Small intestine (tissue), 7 donors: ENCODE results near the gene CST9. TPM values are rescaled to one million over a fixed set of nuclear protein-coding genes. Genes with fewer than 3 reads are reported as not detected.
A peak's percentile ranks its signal among the peaks of the same experiment; 100 is the strongest.
"Not testable (repeated sequence)": the region's sequence is repeated elsewhere in the genome, so short reads cannot be mapped to it uniquely, and the experiment has no call there.

Experiments used
- DNase-seq, 2 donors: peaks; one replicate each; pipeline versions ENCODE4 v3.0.0 to v3.0.0-alpha.2; 2013
- FAIRE-seq: peaks from 2 replicates; lab custom pipeline; 2012; peaks lifted over from hg19 to GRCh38; lab: Jason Lieb, UNC
- H3K27ac ChIP-seq, 3 donors: one replicate each; pipeline ENCODE4 v1.5.1; 2013; ENCODE audit warnings: low read length in 2 of 3, mild to moderate bottlenecking in 2 of 3, control low read depth in 1 of 3, inconsistent platforms in 1 of 3, low read depth in 1 of 3, moderate library complexity in 1 of 3
- H3K27me3 ChIP-seq, 3 donors: one replicate each; pipeline ENCODE4 v1.6.1; 2013; ENCODE audit warnings: low read length in 3 of 3, inconsistent platforms in 1 of 3; ENCODE audit not compliant: control insufficient read depth in 3 of 3, insufficient read depth in 3 of 3
- H3K36me3 ChIP-seq, 3 donors: one replicate each; pipeline ENCODE4 v1.6.1; 2013; ENCODE audit warnings: low read length in 3 of 3, inconsistent platforms in 1 of 3, low read depth in 1 of 3, mild to moderate bottlenecking in 1 of 3, moderate library complexity in 1 of 3; ENCODE audit not compliant: control insufficient read depth in 3 of 3, insufficient read depth in 2 of 3
- H3K4me1 ChIP-seq, 3 donors: one replicate each; pipeline ENCODE4 v1.6.1; 2013; ENCODE audit warnings: low read length in 2 of 3, inconsistent platforms in 1 of 3, low read depth in 1 of 3, mild to moderate bottlenecking in 1 of 3, moderate library complexity in 1 of 3; ENCODE audit not compliant: control insufficient read depth in 3 of 3, insufficient read depth in 2 of 3
- H3K4me3 ChIP-seq, 3 donors: one replicate each; pipeline ENCODE4 v1.5.1; 2013; ENCODE audit warnings: low read length in 3 of 3, control low read depth in 1 of 3, inconsistent platforms in 1 of 3, low read depth in 1 of 3, mild to moderate bottlenecking in 1 of 3, moderate library complexity in 1 of 3
- H3K9me3 ChIP-seq, 2 donors: one replicate each; pipeline ENCODE4 v1.6.1; 2013; ENCODE audit warnings: low read depth in 1 of 2, low read length in 1 of 2; ENCODE audit not compliant: control insufficient read depth in 2 of 2, insufficient read depth in 1 of 2
- WGBS, 3 donors: extraction: QIAGEN DNeasy Blood & Tissue Kit; methylation state at CpG; one replicate each; pipeline ENCODE4 v1.1.7; 2013; 5-methylcytosine and 5-hydroxymethylcytosine counted together
- polyA plus RNA-seq, 4 donors: library from polyadenylated mRNA; stranded (reverse) in 3 of 4; unstranded in 1 of 4; fragments of 200-250 nt in 3 of 4; fragments of 120-200 nt in 1 of 4; gene quantifications; one replicate each; pipeline versions ENCODE4 v1.2.1 to v1.2.3, GENCODE V29; 2013
- donor health status: healthy with polysubstance abuse.
- donor health status: control.
- donor health status: control.
- donor health status: Bipolar disorder and iron deficiency.
- donor health status: healthy.

The CST9 gene
- polyA plus RNA-seq, 4 donors: not detected

DNA sequence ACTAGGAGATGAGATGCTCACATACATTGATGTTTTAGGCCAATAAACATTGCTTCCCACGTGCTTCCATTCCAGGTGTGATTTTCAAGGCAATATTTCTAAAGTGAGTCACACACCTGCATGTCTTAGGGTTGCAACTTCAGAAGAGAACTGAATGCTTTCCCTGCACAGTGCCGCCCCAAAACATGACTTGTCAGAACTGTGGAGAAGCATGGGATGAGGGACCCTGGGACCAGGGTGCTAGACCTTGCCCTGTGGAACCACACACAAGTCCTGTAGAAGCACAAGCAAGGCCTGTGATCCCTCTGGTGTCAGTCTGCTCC is 30.0 kb upstream of the CST9 start:
- not testable (repeated sequence) for DNase-seq, H3K4me1 ChIP-seq, H3K27ac ChIP-seq, H3K9me3 ChIP-seq, FAIRE-seq, H3K27me3 ChIP-seq
- peaks cover 0 to 47% (median 13%) of the 10 kb centered on the region in 3 donors for H3K36me3 ChIP-seq
- peak overlapping the region in 1 of 3 donors; percentile 78 for H3K4me3 ChIP-seq
- WGBS, 3 donors: 16 to 53% (median 19%) methylated on average over 1 of the region's 2 CpGs

DNA sequence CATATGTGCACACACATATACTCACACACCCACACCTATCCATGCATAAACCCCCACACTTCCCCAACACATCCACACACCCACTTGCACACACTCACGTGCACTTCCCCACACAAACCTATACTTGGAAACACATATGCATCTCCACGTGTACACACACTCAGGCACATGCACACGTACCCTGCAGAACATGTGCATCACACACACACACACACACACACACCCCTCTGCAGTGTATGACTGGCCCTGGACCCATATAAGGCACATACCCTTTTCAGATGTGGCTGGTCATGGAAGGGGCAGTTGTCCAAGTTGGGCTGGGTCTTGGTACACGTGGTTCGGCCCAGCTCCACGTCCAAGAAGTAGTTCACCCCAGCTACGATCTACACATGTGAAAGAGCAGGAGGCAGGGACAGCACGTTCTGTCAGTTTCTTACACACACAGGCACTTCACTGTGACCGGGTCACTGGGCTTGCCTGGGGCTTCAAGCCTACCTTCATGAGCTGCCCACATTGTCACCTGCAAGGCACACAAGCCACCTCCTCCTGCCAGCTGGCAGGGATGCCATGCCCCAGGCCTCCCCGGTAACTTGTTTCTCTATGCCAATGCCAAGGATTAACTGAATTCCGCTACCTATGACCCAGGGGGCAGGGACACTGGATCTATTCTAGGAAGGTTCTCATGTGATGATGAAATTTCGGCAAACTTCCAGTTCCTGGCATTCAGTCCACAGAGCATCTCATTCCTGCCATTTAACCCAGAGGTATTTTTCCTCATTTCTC is 29.5 kb upstream of the CST9 start:
- WGBS, 3 donors: 60 to 72% (median 67%) methylated on average over 12 of the region's 12 CpGs
- DNase-seq: no peak
- Histone ChIP-seq H3K36me3 (peaks cover 0 to 50% (median 13%) of the 10 kb centered on the region in 3 donors), H3K4me3 (no peak overlapping the region), H3K27me3 (no peaks in the 10 kb centered on the region), H3K27ac (no peak overlapping the region), H3K4me1 (peaks cover 3 to 10% (median 5%) of the 10 kb centered on the region in 3 donors), H3K9me3 (peaks cover 0 to 7% of the 10 kb centered on the region in 2 donors)
- no peak for FAIRE-seq

DNA sequence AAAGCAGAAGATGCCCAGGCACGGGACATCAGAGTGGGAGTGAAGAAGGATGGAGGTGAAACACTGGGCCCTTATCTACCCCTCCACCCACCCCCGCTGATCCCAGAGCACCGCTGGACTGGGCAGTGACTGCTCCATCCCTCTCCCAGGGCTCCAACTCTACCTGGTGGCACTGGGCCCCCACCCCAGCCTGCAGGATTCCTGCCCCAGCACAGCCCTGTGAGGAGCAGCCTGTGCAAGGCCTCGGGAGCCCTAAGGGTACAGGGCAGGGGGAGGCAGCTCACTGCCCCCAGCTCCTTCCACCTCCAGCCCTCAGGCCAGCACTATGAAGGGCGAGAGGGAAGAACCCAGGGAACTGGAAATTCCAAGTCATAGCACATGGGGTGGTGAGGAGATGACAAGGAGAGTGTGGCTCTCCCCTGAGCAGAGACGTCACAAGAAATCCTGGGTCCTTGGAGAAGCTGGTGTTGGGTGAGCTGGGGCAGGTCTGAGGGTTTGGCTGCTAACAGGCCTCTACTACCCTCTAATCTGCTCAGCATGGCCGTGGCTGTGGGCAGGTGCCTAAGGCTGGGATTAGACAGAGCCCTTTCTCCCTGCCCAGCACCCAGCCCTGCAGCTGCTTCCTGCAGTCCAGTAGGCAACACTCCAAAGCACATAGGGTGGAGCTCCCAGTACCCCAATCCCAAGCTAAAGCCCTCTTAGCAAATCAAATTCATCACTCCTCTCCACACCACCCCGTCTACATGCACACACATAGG is 28.5 kb upstream of the CST9 start:
- Histone ChIP-seq H3K4me1 (peaks cover under 1 to 19% (median 5%) of the 10 kb centered on the region in 3 donors), H3K27ac (no peak overlapping the region), H3K27me3 (no peaks in the 10 kb centered on the region), H3K4me3 (no peak overlapping the region), H3K36me3 (peaks cover 0 to 53% (median 13%) of the 10 kb centered on the region in 3 donors), H3K9me3 (no peaks in the 10 kb centered on the region)
- FAIRE-seq (no peak), DNase-seq (no peak)
- WGBS, 3 donors: 69 to 79% (median 78%) methylated on average over 8 of the region's 8 CpGs

DNA sequence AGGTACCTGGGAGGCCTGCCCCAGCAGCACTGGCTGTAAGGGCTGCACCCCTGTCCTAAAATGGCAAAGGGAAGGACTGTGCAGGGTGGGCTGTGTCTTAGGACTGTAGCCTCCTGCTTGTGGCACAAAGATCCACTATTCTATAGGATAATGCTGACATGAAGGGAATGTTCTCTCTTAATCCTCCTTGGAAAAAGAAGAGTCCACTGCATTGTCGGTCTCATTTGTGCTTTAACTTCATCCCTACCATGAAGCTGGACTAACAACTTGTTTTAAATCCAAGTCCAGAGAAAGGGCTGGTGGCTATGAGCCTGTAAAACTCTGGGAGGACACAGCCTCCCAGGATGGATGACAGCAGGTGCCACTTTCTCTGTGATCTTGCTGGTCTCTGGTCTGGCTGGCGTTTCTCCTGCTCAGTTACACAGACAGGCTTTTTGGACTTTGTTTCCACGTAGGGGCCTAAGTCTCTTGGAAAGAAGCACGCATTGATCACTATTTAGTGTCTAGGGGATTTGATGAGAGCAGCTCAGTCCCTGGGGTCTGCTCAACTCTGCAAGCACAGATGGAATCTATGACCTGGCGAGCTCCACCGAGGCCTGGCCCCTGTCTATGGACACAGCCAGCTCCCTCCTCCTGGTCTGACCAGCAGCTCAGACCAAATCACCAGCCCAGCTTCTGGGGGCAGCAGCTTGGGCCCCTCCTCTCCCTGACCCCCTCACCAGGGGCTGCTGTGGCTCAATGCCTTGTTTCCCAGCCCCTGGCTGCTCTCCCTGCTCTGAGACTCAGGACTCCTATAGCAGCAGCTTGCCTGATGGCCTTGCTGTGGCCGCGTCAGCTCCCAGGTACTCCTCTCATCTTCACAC is 27.2 kb upstream of the CST9 start:
- H3K4me3 ChIP-seq: no peak overlapping the region
- DNase-seq: no peak
- peaks cover 0 to 53% (median 13%) of the 10 kb centered on the region in 3 donors for H3K36me3 ChIP-seq
- H3K27ac ChIP-seq: no peak overlapping the region
- WGBS, 3 donors: 72 to 76% (median 74%) methylated on average over 8 of the region's 8 CpGs
- peaks cover 0 to 7% of the 10 kb centered on the region in 2 donors for H3K9me3 ChIP-seq
- FAIRE-seq: no peak
- H3K4me1 ChIP-seq: peaks cover 0 to 27% (median 5%) of the 10 kb centered on the region in 3 donors
- no peaks in the 10 kb centered on the region for H3K27me3 ChIP-seq

DNA sequence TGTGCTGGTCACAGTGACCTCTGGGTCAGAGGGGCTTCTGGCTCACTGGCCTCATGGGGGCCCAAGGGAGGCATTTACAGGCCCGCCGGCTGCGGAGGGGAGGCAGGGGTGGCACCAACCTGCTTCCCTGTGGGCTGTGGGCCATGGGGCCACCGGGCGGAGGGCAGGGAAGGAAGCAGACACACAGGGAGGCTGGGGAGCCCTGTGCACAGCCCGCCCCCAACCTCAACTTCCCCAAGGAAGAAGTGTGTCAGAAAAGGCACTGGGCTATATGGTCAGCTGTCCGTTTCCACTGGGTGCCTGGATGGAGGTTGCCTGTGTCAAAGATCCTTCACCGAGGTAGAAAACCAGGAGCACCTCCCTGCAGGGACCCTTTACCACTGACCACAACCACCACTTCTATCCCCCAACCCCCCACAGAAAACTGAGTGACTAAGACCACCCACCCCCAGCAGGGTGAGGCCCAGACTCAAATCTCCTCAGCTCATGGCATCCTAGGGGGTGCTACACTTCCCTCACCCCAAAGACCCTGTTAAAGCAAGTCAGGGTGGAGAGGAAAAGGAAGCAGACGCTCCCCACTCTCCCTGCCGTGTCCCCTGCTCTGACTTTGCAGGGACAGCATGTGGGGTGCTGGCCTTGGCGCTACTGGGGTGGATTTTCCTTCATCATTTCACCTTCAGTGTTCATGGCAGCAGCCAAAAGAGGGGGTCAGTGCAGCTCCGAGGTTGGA is 26.4 kb upstream of the CST9 start:
- no peak for DNase-seq
- H3K4me1 ChIP-seq: peaks cover 0 to 27% (median 5%) of the 10 kb centered on the region in 3 donors
- H3K4me3 ChIP-seq: no peak overlapping the region
- H3K36me3 ChIP-seq: peaks cover 0 to 53% (median 13%) of the 10 kb centered on the region in 3 donors
- 81 to 90% (median 86%) methylated on average over 12 of the region's 12 CpGs for WGBS, 3 donors
- no peak for FAIRE-seq
- H3K27ac ChIP-seq: no peak overlapping the region
- no peaks in the 10 kb centered on the region for H3K27me3 ChIP-seq
- H3K9me3 ChIP-seq: peaks cover 0 to 7% of the 10 kb centered on the region in 2 donors

DNA sequence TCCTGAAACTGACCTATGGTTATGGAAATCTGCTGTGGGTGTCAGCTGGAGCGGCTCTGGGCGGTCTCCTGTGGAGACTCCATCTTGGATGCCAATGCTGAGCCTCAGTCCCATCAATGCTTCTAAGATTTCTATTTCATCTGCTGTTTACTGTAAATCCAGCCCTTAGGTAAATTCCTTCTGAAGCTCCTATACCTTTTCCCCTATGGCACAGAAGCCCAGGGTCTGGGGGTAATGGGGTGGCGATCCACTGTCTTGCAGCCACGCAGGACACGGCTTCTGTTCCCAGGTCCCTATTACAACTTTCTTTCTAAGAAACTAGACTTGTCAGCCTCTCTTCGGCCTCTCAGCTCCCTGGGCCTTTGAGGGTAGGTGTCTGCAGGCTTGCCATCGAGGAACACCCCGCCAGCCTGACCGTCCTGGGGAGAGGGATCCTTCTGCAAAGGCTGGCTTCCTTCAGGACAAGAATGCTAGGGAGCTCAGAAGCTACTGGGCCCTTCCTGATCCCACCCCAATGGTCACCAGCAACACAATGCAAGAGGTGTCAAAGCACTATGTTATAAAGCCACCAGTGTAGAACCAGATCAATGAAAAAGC is 25.6 kb upstream of the CST9 start:
- FAIRE-seq (no peak), DNase-seq (no peak)
- no peak overlapping the region for H3K27ac ChIP-seq
- H3K27me3 ChIP-seq: no peaks in the 10 kb centered on the region
- peaks cover 0 to 25% (median 2%) of the 10 kb centered on the region in 3 donors for H3K4me1 ChIP-seq
- H3K9me3 ChIP-seq: peaks cover 0 to 7% of the 10 kb centered on the region in 2 donors
- H3K36me3 ChIP-seq: peaks cover 0 to 51% (median 13%) of the 10 kb centered on the region in 3 donors
- H3K4me3 ChIP-seq: no peak overlapping the region
- WGBS, 3 donors: 89 to 95% (median 92%) methylated on average over 9 of the region's 9 CpGs

DNA sequence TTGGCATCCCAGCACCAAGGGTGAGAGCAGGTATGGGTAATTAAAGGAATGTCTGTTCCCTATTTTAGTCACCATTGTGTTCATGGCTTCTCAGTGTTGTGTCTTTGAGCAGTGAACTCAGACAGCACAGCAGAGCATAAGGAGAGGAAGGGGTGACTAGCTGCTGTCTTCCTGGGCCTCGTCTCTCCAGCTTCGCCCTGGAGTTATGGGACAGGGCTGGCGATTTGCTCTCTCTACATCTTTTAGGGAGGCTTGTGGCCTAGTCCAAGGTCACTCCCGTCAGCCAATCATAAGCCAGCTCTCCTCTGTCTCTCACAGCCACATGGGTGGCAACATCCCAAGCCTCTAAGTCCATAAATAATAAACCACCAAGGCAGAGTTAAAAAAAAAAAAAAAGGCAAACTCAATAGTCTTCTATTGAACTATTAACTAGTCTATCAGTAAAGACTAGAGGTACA is 24.7 kb upstream of the CST9 start:
- 86 to 92% (median 86%) methylated on average over 4 of the region's 4 CpGs for WGBS, 3 donors
- Histone ChIP-seq H3K4me3 (no peak overlapping the region), H3K36me3 (peaks cover 0 to 46% (median 13%) of the 10 kb centered on the region in 3 donors), H3K27ac (peak overlapping the region in 1 of 3 donors; percentile 86), H3K9me3 (peaks cover 0 to 7% of the 10 kb centered on the region in 2 donors), H3K4me1 (peaks cover 0 to 19% (median 2%) of the 10 kb centered on the region in 3 donors), H3K27me3 (no peaks in the 10 kb centered on the region)
- DNase-seq: no peak
- FAIRE-seq: no peak
